ENCODE measurements around the gene CPSF4. TPM values are rescaled to one million over a fixed set of nuclear protein-coding genes. Genes with fewer than 3 reads are reported as not detected.
"Not testable (repeated sequence)": the region's sequence is repeated elsewhere in the genome, so short reads cannot be mapped to it uniquely, and the experiment has no call there.

Gene CPSF4
- total RNA-seq, 1 experiment from 2014 or later = 37.2 TPM

GRCh38 chr7:99499721-99500636 is 61.2 kb downstream of the CPSF4 start, which contains the start of gene ZNF394:
TSS of gene ZNF394 (minus strand) at chr7:99500281. CDS start at chr7:99500093, 188 bp downstream.
- peak within 1 kb of the TSS; percentile 88 for H3K4me3 Mint-ChIP-seq (ENCODE audit: low read depth, unreplicated experiment)
- H3K4me1 Mint-ChIP-seq (ENCODE audit: low read depth, unreplicated experiment) = peaks cover 9% of the 10 kb centered on the region
- H3K36me3 Mint-ChIP-seq (ENCODE audit: insufficient read depth, unreplicated experiment) = peaks cover 50% of the 10 kb centered on the region
- H3K9me3 Mint-ChIP-seq (ENCODE audit: low read depth, unreplicated experiment) = no peaks in the 10 kb centered on the region
- H3K27me3 Mint-ChIP-seq (ENCODE audit: unreplicated experiment) = no peaks in the 10 kb centered on the region
- BruUV-seq (replicated peaks) = TSS peak; percentile 84
- DNase-seq = peak; percentile 86
- CTCF ChIA-PET = interaction anchor here (0.6 to 0.8 kb wide), 3 partner anchors 29 to 888 kb away, joined by 3 to 4 read pairs (median 4); no protein-coding TSS in a partner anchor
- TF ChIP-seq, protein P1, sequence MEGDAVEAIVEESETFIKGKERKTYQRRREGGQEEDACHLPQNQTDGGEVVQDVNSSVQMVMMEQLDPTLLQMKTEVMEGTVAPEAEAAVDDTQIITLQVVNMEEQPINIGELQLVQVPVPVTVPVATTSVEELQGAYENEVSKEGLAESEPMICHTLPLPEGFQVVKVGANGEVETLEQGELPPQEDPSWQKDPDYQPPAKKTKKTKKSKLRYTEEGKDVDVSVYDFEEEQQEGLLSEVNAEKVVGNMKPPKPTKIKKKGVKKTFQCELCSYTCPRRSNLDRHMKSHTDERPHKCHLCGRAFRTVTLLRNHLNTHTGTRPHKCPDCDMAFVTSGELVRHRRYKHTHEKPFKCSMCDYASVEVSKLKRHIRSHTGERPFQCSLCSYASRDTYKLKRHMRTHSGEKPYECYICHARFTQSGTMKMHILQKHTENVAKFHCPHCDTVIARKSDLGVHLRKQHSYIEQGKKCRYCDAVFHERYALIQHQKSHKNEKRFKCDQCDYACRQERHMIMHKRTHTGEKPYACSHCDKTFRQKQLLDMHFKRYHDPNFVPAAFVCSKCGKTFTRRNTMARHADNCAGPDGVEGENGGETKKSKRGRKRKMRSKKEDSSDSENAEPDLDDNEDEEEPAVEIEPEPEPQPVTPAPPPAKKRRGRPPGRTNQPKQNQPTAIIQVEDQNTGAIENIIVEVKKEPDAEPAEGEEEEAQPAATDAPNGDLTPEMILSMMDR (IDR thresholded peaks at IDR 0.05; ENCODE audit: unreplicated experiment) = no peak
- intact Hi-C loops (cut with micrococcal nuclease; ENCODE audit: unreplicated experiment) = loop anchor here (10.0 kb wide), 1 partner anchor 115 kb away; the partner anchor contains the start of gene ZSCAN25
- peak within 1 kb of the TSS; percentile 96 for H3K27ac Mint-ChIP-seq (ENCODE audit: unreplicated experiment)

GRCh38 chr7:99500637-99501009 is 61.9 kb downstream of the CPSF4 start:
- intact Hi-C loops (cut with micrococcal nuclease; ENCODE audit: unreplicated experiment) = no loop called here
- Mint-ChIP-seq H3K4me3 (ENCODE audit: low read depth, unreplicated experiment) (peak overlapping the region; percentile 88), H3K36me3 (ENCODE audit: insufficient read depth, unreplicated experiment) (peaks cover 56% of the 10 kb centered on the region), H3K27me3 (ENCODE audit: unreplicated experiment) (no peaks in the 10 kb centered on the region), H3K9me3 (ENCODE audit: low read depth, unreplicated experiment) (no peaks in the 10 kb centered on the region), H3K4me1 (ENCODE audit: low read depth, unreplicated experiment) (peaks cover 9% of the 10 kb centered on the region), H3K27ac (ENCODE audit: unreplicated experiment) (peak overlapping the region; percentile 96)
- BruUV-seq (replicated peaks) = no TSS peak
- DNase-seq = no peak
- CTCF ChIA-PET = interaction anchor here (0.6 kb wide), 2 partner anchors 10 to 888 kb away, joined by 3 to 4 read pairs; no protein-coding TSS in a partner anchor
- TF ChIP-seq, protein P1 (IDR thresholded peaks at IDR 0.05; ENCODE audit: unreplicated experiment) = no peak

DNA sequence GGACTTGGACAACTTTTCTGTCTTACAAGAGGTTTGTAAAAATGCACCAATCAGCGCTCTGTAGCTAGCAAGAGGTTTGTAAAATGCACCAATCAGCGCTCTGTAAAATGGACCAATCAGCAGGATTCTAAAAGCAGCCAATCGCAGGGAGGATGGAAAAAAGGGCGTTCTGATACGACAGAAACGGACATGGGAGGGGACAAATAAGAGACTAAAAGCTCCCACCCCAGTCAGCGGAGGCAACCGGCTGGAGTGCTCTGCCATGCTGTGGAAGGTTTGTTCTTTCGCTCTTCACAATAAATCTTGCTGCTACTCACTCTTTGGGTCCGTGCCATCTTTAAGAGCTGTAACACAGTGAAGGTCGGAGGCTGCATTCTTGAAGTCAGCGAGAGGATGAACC is 62.5 kb downstream of the CPSF4 start:
- DNase-seq; intact Hi-C loops (cut with micrococcal nuclease; ENCODE audit: unreplicated experiment); H3K27ac Mint-ChIP-seq (ENCODE audit: unreplicated experiment); H3K27me3 Mint-ChIP-seq (ENCODE audit: unreplicated experiment); BruUV-seq (replicated peaks); H3K9me3 Mint-ChIP-seq (ENCODE audit: low read depth, unreplicated experiment): not testable (repeated sequence)
- H3K4me1 Mint-ChIP-seq (ENCODE audit: low read depth, unreplicated experiment) = peaks cover 13% of the 10 kb centered on the region
- H3K36me3 Mint-ChIP-seq (ENCODE audit: insufficient read depth, unreplicated experiment) = peaks cover 55% of the 10 kb centered on the region
- H3K4me3 Mint-ChIP-seq (ENCODE audit: low read depth, unreplicated experiment) = peak overlapping the region; percentile 88
- CTCF ChIA-PET = interaction anchor here (0.6 kb wide), 1 partner anchor 9 kb away, joined by 3 read pairs; no protein-coding TSS in a partner anchor

DNA sequence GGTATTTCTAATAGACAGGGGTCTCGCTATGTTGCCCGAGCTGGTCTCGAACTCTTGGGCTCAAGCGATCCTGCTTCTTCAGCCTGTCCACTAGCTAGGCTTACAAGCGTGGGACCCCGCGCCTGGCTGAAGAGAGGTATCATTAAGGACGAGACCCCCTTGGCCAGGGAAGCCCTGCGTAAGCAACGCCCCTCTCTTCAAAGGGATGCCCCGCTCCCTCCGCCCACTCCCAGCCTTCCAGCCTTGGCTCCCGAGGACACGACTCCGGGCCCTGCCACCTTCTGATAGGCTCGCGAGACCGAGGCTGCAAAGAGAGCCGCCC is 65.5 kb downstream of the CPSF4 start:
- Mint-ChIP-seq H3K4me3 (ENCODE audit: low read depth, unreplicated experiment) (peak overlapping the region; percentile 83), H3K4me1 (ENCODE audit: low read depth, unreplicated experiment) (peaks cover 8% of the 10 kb centered on the region), H3K36me3 (ENCODE audit: insufficient read depth, unreplicated experiment) (peaks cover 40% of the 10 kb centered on the region), H3K9me3 (ENCODE audit: low read depth, unreplicated experiment) (no peaks in the 10 kb centered on the region), H3K27me3 (ENCODE audit: unreplicated experiment) (no peaks in the 10 kb centered on the region), H3K27ac (ENCODE audit: unreplicated experiment) (peak overlapping the region; percentile 74)
- TF ChIP-seq, protein P1 (IDR thresholded peaks at IDR 0.05; ENCODE audit: unreplicated experiment) = no peak
- CTCF ChIA-PET = interaction anchor here (1.0 kb wide), 1 partner anchor 76 kb away, joined by 3 read pairs; no protein-coding TSS in a partner anchor
- intact Hi-C loops (cut with micrococcal nuclease; ENCODE audit: unreplicated experiment) = no loop called here
- BruUV-seq (replicated peaks) = no TSS peak
- DNase-seq = no peak
